Stimulated activated effector memory CD8-positive, alpha-beta T cell treated with anti-CD3 and anti-CD28 coated beads, Interleukin-12 subunit alpha, Interleukin-12 subunit beta, amount 100 ng/mL, for 72 hours (primary cell): Measurements from ENCODE around the gene PDE8A.

Source experiments
- ATAC-seq: fragments of 150-1000 bp; cut with Tn5 transposase; 2 replicates; pipeline ENCODE4 v1.10.0; 2021
- DNase-seq, 2 donors: peaks; one replicate each; pipeline ENCODE4 v3.0.0; 2021 to 2022; ENCODE audit warnings: low spot score in 2 of 2
- H3K27ac Mint-ChIP-seq: one replicate; pipeline ENCODE4 v1.8.0; 2022; ENCODE audit warnings: mild to moderate bottlenecking, mixed read lengths
- H3K36me3 Mint-ChIP-seq: one replicate; pipeline ENCODE4 v1.8.0; 2022; ENCODE audit warnings: mild to moderate bottlenecking, mixed read lengths
- H3K4me1 Mint-ChIP-seq: one replicate; pipeline ENCODE4 v1.8.0; 2022; ENCODE audit warnings: mixed read lengths
- H3K4me3 Mint-ChIP-seq: one replicate; pipeline ENCODE4 v1.8.0; 2022; ENCODE audit warnings: mild to moderate bottlenecking, mixed read lengths
- H3K9me3 Mint-ChIP-seq: one replicate; pipeline ENCODE4 v1.8.0; 2022; ENCODE audit warnings: mixed read lengths

PDE8A gene

GRCh38 chr15:85026304-85027032, 44.8 kb downstream of the PDE8A start:
- Mint-ChIP-seq H3K36me3 (no peaks in the 10 kb centered on the region), H3K4me1 (peaks cover 66% of the 10 kb centered on the region), H3K27ac (peak overlapping the region; percentile 29), H3K9me3 (no peaks in the 10 kb centered on the region), H3K4me3 (no peak overlapping the region)
- no peak for ATAC-seq
- DNase-seq: no peak

- Mint-ChIP-seq H3K36me3 (no peaks in the 10 kb centered on the region), H3K9me3 (no peaks in the 10 kb centered on the region), H3K4me3 (no peak overlapping the region), H3K4me1 (peaks cover 72% of the 10 kb centered on the region), H3K27ac (peak overlapping the region; percentile 29)
- no peak for DNase-seq
- ATAC-seq: no peak
These were observed 45.4 kb downstream of the PDE8A start for GRCh38 chr15:85027033-85027380.

- Mint-ChIP-seq H3K27ac (no peak overlapping the region), H3K36me3 (no peaks in the 10 kb centered on the region), H3K4me3 (no peak overlapping the region), H3K9me3 (no peaks in the 10 kb centered on the region), H3K4me1 (peaks cover 73% of the 10 kb centered on the region)
- ATAC-seq: no peak
- DNase-seq: no peak
These were observed 45.8 kb downstream of the PDE8A start for GRCh38 chr15:85027421-85027820.

GRCh38 chr15:85028416-85028815, 46.8 kb downstream of the PDE8A start:
- Mint-ChIP-seq H3K36me3 (no peaks in the 10 kb centered on the region), H3K4me1 (peaks cover 72% of the 10 kb centered on the region), H3K9me3 (no peaks in the 10 kb centered on the region), H3K27ac (no peak overlapping the region), H3K4me3 (no peak overlapping the region)
- no peak for ATAC-seq
- DNase-seq: no peak

GRCh38 chr15:85029221-85029620, 47.6 kb downstream of the PDE8A start:
- peaks cover 64% of the 10 kb centered on the region for H3K4me1 Mint-ChIP-seq
- no peaks in the 10 kb centered on the region for H3K9me3 Mint-ChIP-seq
- H3K27ac Mint-ChIP-seq: no peak overlapping the region
- no peak for DNase-seq
- no peak overlapping the region for H3K4me3 Mint-ChIP-seq
- H3K36me3 Mint-ChIP-seq: no peaks in the 10 kb centered on the region
- ATAC-seq: no peak

GRCh38 chr15:85030301-85030929, 48.8 kb downstream of the PDE8A start:
- H3K27ac Mint-ChIP-seq: peak overlapping the region; percentile 70
- H3K9me3 Mint-ChIP-seq: no peaks in the 10 kb centered on the region
- peak overlapping the region; percentile 43 for H3K4me3 Mint-ChIP-seq
- peaks cover 57% of the 10 kb centered on the region for H3K4me1 Mint-ChIP-seq
- ATAC-seq (peak; percentile 83), DNase-seq (no peak)
- no peaks in the 10 kb centered on the region for H3K36me3 Mint-ChIP-seq

- Mint-ChIP-seq H3K36me3 (no peaks in the 10 kb centered on the region), H3K4me1 (peaks cover 58% of the 10 kb centered on the region), H3K9me3 (no peaks in the 10 kb centered on the region), H3K27ac (no peak overlapping the region), H3K4me3 (peak overlapping the region; percentile 1)
- DNase-seq (no peak), ATAC-seq (peak; percentile 70)
These were observed 49.7 kb downstream of the PDE8A start for GRCh38 chr15:85031086-85031943.

- H3K9me3 Mint-ChIP-seq: no peaks in the 10 kb centered on the region
- H3K27ac Mint-ChIP-seq: no peak overlapping the region
- peaks cover 57% of the 10 kb centered on the region for H3K4me1 Mint-ChIP-seq
- DNase-seq: no peak
- ATAC-seq: no peak
- H3K36me3 Mint-ChIP-seq: no peaks in the 10 kb centered on the region
- H3K4me3 Mint-ChIP-seq: no peak overlapping the region
These were observed 50.4 kb downstream of the PDE8A start for GRCh38 chr15:85031944-85032558.

- no peaks in the 10 kb centered on the region for H3K9me3 Mint-ChIP-seq
- no peak for DNase-seq
- no peak overlapping the region for H3K4me3 Mint-ChIP-seq
- no peak for ATAC-seq
- H3K4me1 Mint-ChIP-seq: peaks cover 55% of the 10 kb centered on the region
- H3K27ac Mint-ChIP-seq: peak overlapping the region; percentile 1
- H3K36me3 Mint-ChIP-seq: no peaks in the 10 kb centered on the region
These were observed 51.5 kb downstream of the PDE8A start for GRCh38 chr15:85033148-85033547.

GRCh38 chr15:85034276-85034675, 52.6 kb downstream of the PDE8A start:
- Mint-ChIP-seq H3K36me3 (no peaks in the 10 kb centered on the region), H3K4me1 (peaks cover 48% of the 10 kb centered on the region), H3K27ac (no peak overlapping the region), H3K4me3 (no peak overlapping the region), H3K9me3 (no peaks in the 10 kb centered on the region)
- ATAC-seq (no peak), DNase-seq (no peak)

GRCh38 chr15:85035980-85036379, 54.3 kb downstream of the PDE8A start:
- no peak overlapping the region for H3K27ac Mint-ChIP-seq
- ATAC-seq (no peak), DNase-seq (no peak)
- no peaks in the 10 kb centered on the region for H3K36me3 Mint-ChIP-seq
- H3K4me1 Mint-ChIP-seq: peaks cover 32% of the 10 kb centered on the region
- no peaks in the 10 kb centered on the region for H3K9me3 Mint-ChIP-seq
- H3K4me3 Mint-ChIP-seq: no peak overlapping the region

GRCh38 chr15:85036716-85037115, 55.1 kb downstream of the PDE8A start:
- Mint-ChIP-seq H3K9me3 (no peaks in the 10 kb centered on the region), H3K27ac (no peak overlapping the region), H3K4me3 (no peak overlapping the region), H3K4me1 (peaks cover 24% of the 10 kb centered on the region), H3K36me3 (no peaks in the 10 kb centered on the region)
- DNase-seq: no peak
- ATAC-seq: no peak

- no peak overlapping the region for H3K27ac Mint-ChIP-seq
- H3K9me3 Mint-ChIP-seq: no peaks in the 10 kb centered on the region
- peaks cover 19% of the 10 kb centered on the region for H3K4me1 Mint-ChIP-seq
- ATAC-seq (no peak), DNase-seq (no peak)
- H3K4me3 Mint-ChIP-seq: no peak overlapping the region
- H3K36me3 Mint-ChIP-seq: no peaks in the 10 kb centered on the region
These were observed 56.0 kb downstream of the PDE8A start for GRCh38 chr15:85037641-85038040.

- H3K36me3 Mint-ChIP-seq: no peaks in the 10 kb centered on the region
- ATAC-seq (no peak), DNase-seq (no peak)
- peaks cover 17% of the 10 kb centered on the region for H3K4me1 Mint-ChIP-seq
- no peak overlapping the region for H3K4me3 Mint-ChIP-seq
- no peak overlapping the region for H3K27ac Mint-ChIP-seq
- no peaks in the 10 kb centered on the region for H3K9me3 Mint-ChIP-seq
These were observed 59.6 kb downstream of the PDE8A start for GRCh38 chr15:85041230-85041629.

GRCh38 chr15:85044251-85044853, 62.7 kb downstream of the PDE8A start:
- H3K4me3 Mint-ChIP-seq: no peak overlapping the region
- ATAC-seq: peak; percentile 65
- H3K4me1 Mint-ChIP-seq: peaks cover 19% of the 10 kb centered on the region
- no peaks in the 10 kb centered on the region for H3K9me3 Mint-ChIP-seq
- H3K36me3 Mint-ChIP-seq: no peaks in the 10 kb centered on the region
- no peak for DNase-seq
- H3K27ac Mint-ChIP-seq: peak overlapping the region; percentile 4
